Pons (tissue), 1 donor: ENCODE results near the gene GPD2.
"Not testable (repeated sequence)": the region's sequence is repeated elsewhere in the genome, so short reads cannot be mapped to it uniquely, and the experiment has no call there.

Source experiments
- DNase-seq: peaks from one replicate; pipeline ENCODE4 v3.0.0-alpha.2; 2016; ENCODE audit warnings: low spot score

GPD2 gene

DNA sequence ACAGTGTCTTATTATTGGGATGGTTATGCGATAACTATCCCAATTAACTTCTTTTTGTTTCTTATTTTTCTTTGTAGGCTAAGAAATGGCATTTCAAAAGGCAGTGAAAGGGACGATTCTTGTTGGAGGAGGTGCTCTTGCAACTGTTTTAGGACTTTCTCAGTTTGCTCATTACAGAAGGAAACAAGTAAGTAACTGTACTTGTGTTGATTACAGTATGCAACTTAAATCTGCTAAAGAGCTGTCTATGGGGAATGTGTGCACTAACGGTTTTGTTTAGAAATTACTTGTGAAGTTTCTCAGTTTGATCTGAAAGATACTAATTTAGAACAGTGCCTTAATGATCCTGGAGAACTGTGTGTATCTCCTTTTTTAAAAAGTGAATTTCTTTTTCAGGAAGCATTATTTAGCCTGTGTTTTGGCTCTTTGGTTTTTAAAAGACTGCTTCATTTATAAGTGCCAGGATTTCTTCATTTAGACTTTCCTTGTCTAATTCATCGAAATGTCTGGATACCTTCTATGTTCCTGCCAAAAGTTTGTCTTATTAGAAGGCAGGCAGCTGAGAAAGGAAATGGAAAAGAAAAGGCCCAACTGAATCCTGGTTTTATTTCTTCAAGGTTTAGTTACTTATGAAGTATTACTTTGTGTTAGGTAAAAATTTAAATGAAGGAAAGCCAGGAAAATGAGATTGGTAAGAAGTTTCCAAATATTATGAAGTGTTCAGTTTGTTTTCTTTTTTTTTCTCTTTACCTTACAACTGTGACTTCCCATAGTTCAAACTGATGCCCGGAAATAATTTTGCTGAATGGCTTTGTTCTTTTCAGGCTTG lies 40.1 kb downstream of the GPD2 start:
- DNase-seq, result peak; percentile 67

GRCh38 chr2:156476850-156477206 lies 40.6 kb downstream of the GPD2 start:
- no peak for DNase-seq

DNA sequence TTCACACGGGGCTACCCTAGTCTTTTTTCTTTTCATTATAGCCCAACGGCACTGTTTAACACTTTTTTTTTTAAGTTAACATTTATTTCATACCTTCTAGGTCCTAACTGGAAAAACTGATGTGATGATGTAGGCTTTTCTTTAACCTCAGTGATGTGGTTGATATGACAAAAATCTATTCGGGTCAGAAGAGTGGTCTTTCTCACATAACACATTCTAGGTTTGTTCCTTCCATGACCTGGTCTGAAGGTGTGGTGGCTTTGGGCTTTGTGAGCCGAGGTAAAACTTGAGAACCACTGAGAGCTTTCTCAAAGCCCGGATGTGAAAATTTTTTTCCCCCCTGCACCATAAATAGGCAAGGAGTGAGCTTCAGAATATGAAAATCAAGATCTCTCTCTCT lies 44.2 kb downstream of the GPD2 start:
- no peak for DNase-seq

DNA sequence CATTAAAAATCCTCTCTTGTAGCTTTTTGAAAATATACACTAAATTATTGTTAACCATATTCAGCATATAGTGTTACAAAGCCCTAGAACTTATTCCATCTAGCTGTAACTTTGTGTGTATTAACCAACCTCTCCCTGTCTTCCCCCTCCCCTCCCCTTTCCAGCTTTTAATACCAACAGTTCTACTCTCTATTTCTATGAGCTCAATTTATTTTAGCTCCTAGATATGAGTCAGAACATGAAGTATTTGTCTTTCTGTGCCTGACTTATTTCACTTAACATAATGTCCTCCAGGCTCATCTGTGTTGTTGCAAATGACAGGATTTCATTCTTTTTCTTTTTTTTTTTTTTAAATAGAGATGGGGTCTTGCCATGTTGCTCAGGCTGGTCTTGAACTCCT lies 45.1 kb downstream of the GPD2 start:
- DNase-seq, result no peak

DNA sequence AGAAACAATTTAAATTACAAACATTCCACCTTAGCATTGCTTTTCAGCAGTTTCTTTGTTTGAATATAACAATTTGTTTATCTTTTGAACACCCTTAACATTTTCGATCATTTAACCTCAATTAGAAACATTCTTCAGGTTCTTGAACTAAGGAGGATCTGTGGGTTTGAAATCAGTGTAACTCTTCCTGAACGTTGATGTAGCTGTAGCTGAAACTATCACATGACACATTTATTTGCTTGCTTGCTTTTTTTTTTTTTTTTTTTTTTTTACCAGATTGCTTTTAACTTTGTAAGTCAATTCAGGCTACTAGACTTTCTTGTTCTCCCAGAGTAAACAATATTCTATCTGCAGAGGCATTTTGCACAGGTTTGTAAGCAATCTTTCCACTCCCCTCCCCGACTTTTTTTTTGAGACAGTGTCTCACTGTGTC lies 47.6 kb downstream of the GPD2 start:
- no peak for DNase-seq

GRCh38 chr2:156486147-156486546 lies 50.0 kb downstream of the GPD2 start:
- no peak for DNase-seq

- no peak for DNase-seq
Observed at GRCh38 chr2:156486614-156487013, 50.4 kb downstream of the GPD2 start.

GRCh38 chr2:156489195-156489594 lies 53.0 kb downstream of the GPD2 start:
- no peak for DNase-seq

DNA sequence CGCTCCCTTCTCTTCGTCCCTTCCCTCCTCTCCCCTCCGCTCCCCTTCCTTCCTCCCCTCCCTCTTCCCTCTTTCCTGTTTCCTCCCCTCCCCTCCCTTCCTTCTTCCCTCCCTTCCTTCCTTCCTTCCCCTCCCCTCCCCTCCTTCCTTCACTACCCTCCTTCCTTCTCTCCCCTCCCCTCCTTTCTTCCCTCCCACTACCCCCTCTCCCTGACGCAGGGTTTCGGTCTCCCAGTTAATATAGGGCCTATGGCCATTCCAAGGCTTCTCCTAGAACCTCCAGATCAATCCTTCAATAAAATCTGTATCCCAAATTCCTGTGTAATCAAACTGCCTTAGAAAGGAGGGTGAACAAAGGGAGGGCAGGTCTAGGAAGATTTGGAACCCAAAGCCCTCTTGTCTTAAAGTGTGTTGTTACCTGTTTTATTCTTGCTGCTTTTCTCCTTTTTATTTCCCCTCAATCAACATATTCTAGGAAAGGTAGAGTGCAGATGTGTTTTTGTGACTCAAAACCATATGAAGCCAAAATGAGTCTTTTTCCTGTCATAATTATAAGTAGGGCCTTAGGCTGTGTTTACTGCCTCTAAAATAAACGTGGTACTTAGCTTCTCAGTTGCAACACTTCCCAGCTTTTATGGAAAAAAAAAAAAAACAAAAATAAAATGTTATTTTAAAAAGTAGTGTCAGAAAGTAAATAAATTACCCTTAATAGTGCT lies 53.7 kb downstream of the GPD2 start:
- no peak for DNase-seq

DNA sequence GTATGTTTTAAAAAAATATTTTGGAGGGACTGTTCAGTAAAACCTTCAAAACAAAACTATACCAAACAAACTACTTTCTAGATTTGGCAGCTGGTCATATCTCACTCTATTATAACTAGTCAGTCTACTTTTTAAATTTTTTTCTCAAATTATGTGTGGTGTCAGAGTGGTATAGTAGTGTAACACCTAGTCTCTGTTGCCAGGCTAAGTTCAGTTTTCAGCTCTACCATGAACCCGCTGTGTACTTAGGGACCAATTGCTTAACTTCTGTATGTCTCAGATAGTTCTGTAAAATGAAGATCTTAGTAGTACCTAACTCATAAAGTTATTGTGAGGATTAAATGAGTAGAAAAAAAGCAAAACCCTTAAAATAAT lies 54.3 kb downstream of the GPD2 start:
- DNase-seq, result no peak

DNA sequence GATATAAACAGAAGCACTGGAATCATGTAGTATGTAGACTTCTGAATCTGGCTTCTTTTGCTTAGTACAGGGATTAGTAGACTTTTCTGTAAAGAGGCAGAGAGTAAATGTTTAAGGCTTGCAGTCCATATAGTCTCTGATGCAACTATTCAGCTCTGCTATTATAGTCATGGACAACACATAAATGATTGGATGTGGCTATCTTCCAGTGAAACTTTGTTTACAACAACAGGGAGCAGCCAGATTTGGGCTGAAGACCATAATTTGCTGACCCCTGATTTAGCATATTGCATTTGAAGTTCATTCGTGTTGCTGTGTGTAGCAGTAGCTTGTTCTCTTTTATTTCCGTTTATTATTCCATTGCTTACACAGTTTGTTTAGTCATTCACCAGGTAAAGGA lies 55.0 kb downstream of the GPD2 start:
- no peak for DNase-seq

GRCh38 chr2:156492979-156493378 lies 56.8 kb downstream of the GPD2 start:
- no peak for DNase-seq

DNA sequence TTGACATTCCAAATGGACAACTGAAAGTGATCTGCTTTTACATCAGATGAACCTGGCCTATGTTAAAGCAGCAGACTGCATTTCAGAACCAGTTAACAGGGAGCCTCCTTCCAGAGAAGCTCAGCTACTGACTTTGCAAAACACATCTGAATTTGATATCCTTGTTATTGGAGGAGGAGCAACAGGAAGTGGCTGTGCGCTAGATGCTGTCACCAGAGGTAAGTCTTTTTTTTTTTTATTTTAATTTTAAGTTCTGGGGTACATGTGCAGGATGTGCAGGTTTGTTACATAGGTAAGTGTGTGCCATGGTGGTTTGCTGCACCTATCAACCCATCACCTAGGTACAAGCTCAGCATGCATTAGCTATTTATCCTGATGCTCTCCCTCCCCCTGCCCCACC lies 59.8 kb downstream of the GPD2 start:
- DNase-seq, result not testable (repeated sequence)

DNA sequence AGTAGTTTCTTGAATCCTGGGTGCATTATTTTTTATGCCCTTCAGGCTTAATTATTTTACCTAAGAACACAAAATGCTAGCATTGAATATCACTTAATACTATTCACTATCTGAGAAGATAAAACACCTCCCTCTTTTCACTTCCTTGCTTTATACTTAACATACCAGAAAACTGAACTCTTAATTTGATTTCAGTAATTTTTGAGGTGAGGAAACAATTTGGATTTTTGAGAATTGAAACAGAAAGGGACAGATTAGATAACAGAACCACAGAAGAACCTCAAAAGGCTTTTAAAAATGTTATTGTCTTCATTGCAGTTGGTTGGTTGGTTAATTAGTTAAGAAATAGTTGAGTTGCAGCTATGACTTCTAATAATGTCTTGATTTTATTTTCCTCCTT lies 69.5 kb downstream of the GPD2 start:
- DNase-seq, result no peak

- DNase-seq, result no peak
Observed at GRCh38 chr2:156511122-156511521, 74.9 kb downstream of the GPD2 start.

- DNase-seq, result no peak
Observed at GRCh38 chr2:156511803-156512202, 75.6 kb downstream of the GPD2 start.

- no peak for DNase-seq
Observed at GRCh38 chr2:156512451-156512850, 76.3 kb downstream of the GPD2 start.

GRCh38 chr2:156513219-156513618 lies 77.0 kb downstream of the GPD2 start:
- DNase-seq, result no peak

DNA sequence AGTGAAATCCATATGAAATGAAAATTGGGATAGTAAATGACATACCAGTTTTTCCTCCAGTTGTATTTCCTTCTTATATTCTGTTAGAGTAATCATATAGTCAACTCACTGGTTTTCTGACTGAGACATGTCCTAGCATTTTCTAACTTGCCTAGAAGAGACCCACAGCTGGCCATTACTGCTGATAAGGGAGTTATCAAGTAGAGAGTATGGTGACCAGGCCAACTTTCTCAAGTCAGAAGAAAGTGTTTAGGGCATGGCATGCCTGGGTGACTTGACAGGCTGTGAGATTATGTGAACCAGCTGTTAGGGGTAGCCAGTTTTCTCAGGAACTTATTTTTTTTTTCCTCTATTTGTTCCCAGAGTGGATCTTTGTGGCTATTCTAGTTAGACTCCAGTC lies 81.2 kb downstream of the GPD2 start:
- DNase-seq, result no peak

GRCh38 chr2:156518138-156518537 lies 82.0 kb downstream of the GPD2 start:
- DNase-seq, result no peak

DNA sequence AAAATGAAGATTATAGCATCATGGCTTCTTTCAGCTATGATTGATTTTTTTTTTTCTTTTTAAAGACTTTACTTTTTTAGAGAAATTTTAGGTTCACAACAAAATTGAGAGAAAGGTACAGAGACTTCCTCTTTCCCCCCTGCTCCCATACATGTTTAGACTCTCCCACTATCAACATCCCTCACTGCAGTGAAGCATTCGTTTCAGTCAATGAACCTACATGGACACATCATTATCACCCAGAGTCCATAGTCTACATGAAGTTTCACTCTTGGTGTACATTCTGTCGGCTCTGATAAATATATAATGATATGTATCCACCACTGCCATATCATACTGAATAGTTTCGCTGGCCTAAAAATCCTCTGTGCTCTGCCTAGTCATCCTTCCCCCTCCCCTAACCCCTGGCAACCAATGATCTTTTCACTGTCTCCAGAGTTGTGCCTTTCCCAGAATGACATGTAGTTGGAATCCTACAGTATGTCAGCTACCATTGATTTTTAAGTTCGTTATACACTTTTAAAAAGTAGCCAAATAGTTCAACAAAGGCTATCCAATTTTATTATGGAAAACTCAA lies 86.8 kb downstream of the GPD2 start:
- DNase-seq, result no peak

DNA sequence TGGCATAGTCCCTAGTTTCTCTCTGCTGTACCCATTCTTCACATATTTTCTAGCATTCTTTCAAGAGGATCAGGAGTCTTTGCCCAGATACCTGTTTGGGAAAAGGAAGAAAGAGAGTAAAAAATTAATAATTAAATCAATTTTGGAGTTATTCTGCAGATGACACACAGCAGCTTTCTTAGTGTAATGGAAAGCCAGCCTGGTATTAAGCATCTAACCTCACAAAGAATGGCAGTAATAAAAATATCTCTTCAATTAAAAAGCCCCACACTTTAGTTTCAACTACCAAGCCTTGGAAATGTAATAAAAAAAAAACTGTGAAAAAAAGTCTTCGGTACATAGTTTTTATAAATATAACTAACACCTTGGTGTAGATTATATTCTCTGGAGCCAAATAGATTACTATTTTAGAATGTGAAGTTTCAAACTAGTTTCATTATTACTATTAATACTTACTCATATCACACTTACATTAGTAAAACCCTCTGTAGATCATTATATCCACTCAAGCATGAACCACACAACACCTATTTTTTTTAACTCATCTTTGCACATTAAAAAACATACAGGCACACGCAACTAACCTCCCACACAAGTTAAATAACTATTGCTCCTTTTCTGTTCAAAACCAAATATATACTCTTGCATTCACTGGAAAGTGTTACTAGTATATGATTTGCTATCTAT lies 90.9 kb downstream of the GPD2 start:
- no peak for DNase-seq

- DNase-seq, result not testable (repeated sequence)
Observed at GRCh38 chr2:156528583-156528982, 92.4 kb downstream of the GPD2 start.
